Measurements from ENCODE around the gene NPC2.
A peak's percentile ranks its signal among the peaks of the same experiment; 100 is the strongest.

DNA sequence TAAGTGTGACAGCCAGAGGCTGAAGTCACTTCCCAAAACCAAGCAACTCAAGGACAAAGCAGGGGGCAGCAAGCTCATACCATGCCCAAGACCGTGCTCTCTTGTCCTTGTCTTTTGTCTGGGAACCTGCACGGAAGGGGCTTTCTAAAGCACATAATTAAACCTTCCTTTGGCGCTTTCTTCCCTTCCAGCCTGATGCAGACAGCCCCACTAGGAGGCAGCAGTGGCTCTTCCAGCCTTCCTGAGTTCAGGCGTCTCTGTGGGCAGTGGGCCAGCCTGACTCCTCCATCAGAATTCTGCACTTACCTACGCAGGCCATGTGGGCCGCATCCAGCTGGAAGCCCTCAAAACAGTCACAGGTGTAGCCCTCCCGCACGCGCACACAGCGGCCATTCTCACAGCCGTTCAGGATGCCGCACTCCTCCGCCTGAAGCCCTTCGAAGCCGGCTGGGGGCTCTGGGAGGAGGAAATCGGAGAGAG is 8.1 kb upstream of the NPC2 start:
- TF ChIP-seq, protein P1, sequence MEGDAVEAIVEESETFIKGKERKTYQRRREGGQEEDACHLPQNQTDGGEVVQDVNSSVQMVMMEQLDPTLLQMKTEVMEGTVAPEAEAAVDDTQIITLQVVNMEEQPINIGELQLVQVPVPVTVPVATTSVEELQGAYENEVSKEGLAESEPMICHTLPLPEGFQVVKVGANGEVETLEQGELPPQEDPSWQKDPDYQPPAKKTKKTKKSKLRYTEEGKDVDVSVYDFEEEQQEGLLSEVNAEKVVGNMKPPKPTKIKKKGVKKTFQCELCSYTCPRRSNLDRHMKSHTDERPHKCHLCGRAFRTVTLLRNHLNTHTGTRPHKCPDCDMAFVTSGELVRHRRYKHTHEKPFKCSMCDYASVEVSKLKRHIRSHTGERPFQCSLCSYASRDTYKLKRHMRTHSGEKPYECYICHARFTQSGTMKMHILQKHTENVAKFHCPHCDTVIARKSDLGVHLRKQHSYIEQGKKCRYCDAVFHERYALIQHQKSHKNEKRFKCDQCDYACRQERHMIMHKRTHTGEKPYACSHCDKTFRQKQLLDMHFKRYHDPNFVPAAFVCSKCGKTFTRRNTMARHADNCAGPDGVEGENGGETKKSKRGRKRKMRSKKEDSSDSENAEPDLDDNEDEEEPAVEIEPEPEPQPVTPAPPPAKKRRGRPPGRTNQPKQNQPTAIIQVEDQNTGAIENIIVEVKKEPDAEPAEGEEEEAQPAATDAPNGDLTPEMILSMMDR (IDR thresholded peaks at IDR 0.05) = peak in 5 of 6 experiments; percentile 22 to 65 (median 58)
- TF ChIP-seq POLR2A (IDR thresholded peaks at IDR 0.05) = no peak
